GM23338 (cell line): ENCODE data around the gene CDIPT. TPM values are rescaled to one million over a fixed set of nuclear protein-coding genes. Genes with fewer than 3 reads are reported as not detected.

ENCODE experiments used
- ATAC-seq: fragments of 200-7000 bp; cut with Tn5 transposase; 3 replicates; pipeline ENCODE4 v1.9.1; 2020
- DNase-seq: peaks from one replicate; pipeline ENCODE4 v3.0.0-alpha.2; 2015; ENCODE audit warnings: low spot score
- H2AFZ ChIP-seq: fragments of 200-600 bp; sonication (generic); 2 replicates; pipeline ENCODE4 v1.8.0; 2016; ENCODE audit warnings: antibody characterized with exemption, mild to moderate bottlenecking, moderate library complexity
- H3F3A ChIP-seq: fragments of 200-600 bp; sonication (generic); replicated peaks from 2 replicates; pipeline ENCODE4 v1.8.0; 2017; ENCODE audit warnings: antibody characterized with exemption, mixed run types, low read depth
- H3K27ac ChIP-seq: fragments of 200-600 bp; sonication (generic); 2 replicates; pipeline ENCODE4 v1.6.1; 2016; ENCODE audit warnings: low read depth
- H3K27me3 ChIP-seq: fragments of 200-600 bp; sonication (generic); 2 replicates; pipeline ENCODE4 v1.8.0; 2016; ENCODE audit warnings: mild to moderate bottlenecking, mixed run types, moderate library complexity; ENCODE audit not compliant: insufficient read depth
- H3K36me3 ChIP-seq: fragments of 200-600 bp; sonication (generic); 2 replicates; pipeline ENCODE4 v1.8.0; 2016; ENCODE audit warnings: mild to moderate bottlenecking; ENCODE audit not compliant: insufficient read depth
- H3K4me1 ChIP-seq: fragments of 200-600 bp; sonication (generic); 2 replicates; pipeline ENCODE4 v1.8.0; 2016; ENCODE audit warnings: mild to moderate bottlenecking, moderate library complexity; ENCODE audit not compliant: insufficient read depth
- H3K4me2 ChIP-seq: fragments of 200-600 bp; sonication (generic); 2 replicates; pipeline ENCODE4 v1.7.1; 2017; ENCODE audit warnings: mixed run types
- H3K4me3 ChIP-seq: fragments of 200-600 bp; sonication (generic); 2 replicates; pipeline ENCODE4 v1.6.1; 2016; ENCODE audit warnings: mixed run types
- H3K79me2 ChIP-seq: fragments of 200-600 bp; sonication (generic); replicated peaks from 2 replicates; pipeline ENCODE4 v1.8.0; 2017; ENCODE audit warnings: mild to moderate bottlenecking; ENCODE audit not compliant: insufficient read depth
- H3K9me2 ChIP-seq: fragments of 200-600 bp; sonication (generic); 2 replicates; pipeline ENCODE4 v1.8.0; 2017; ENCODE audit not compliant: insufficient read depth
- H4K20me1 ChIP-seq: fragments of 200-600 bp; sonication (generic); replicated peaks from 2 replicates; pipeline ENCODE4 v1.8.0; 2017; ENCODE audit warnings: mild to moderate bottlenecking; ENCODE audit not compliant: insufficient read depth
- H3K27ac Mint-ChIP-seq: 2 replicates; pipeline ENCODE4 v1.8.0; 2020; ENCODE audit warnings: inconsistent platforms, mild to moderate bottlenecking, moderate library complexity, mixed read lengths
- H3K27me3 Mint-ChIP-seq: 3 replicates; pipeline ENCODE4 v1.8.0; 2022; ENCODE audit warnings: low read depth, mild to moderate bottlenecking, moderate library complexity, mixed read lengths, inconsistent platforms; ENCODE audit not compliant: insufficient read depth, poor library complexity
- H3K36me3 Mint-ChIP-seq: 3 replicates; pipeline ENCODE4 v1.8.0; 2021; ENCODE audit warnings: low read depth, mild to moderate bottlenecking, inconsistent platforms, moderate library complexity, mixed read lengths
- H3K4me1 Mint-ChIP-seq: 3 replicates; pipeline ENCODE4 v1.8.0; 2020; ENCODE audit warnings: mild to moderate bottlenecking, inconsistent platforms, mixed read lengths
- H3K4me3 Mint-ChIP-seq: 3 replicates; pipeline ENCODE4 v1.8.0; 2021; ENCODE audit warnings: moderate library complexity, mild to moderate bottlenecking, inconsistent platforms, mixed read lengths
- H3K9me3 Mint-ChIP-seq: 3 replicates; pipeline ENCODE4 v1.8.0; 2020; ENCODE audit warnings: moderate library complexity, mild to moderate bottlenecking, inconsistent platforms, mixed read lengths
- CREB1 ChIP-seq: fragments of 250-450 bp; sonication (Bioruptor Pico); IDR thresholded peaks from 2 replicates; pipeline ENCODE4 v1.5.0; 2020; ENCODE audit warnings: low read depth, mild to moderate bottlenecking, moderate library complexity
- EZH2 ChIP-seq: fragments of 200-600 bp; sonication (generic); IDR thresholded peaks from one replicate; pipeline ENCODE4 v1.8.0; 2017; ENCODE audit warnings: antibody characterized with exemption, mild to moderate bottlenecking, low read depth; ENCODE audit not compliant: unreplicated experiment
- EZH2phosphoT487 ChIP-seq: fragments of 200-600 bp; sonication (generic); IDR thresholded peaks from one replicate; pipeline ENCODE4 v1.8.1; 2018; ENCODE audit warnings: antibody characterized with exemption; ENCODE audit not compliant: unreplicated experiment
- JUNB ChIP-seq: IDR thresholded peaks from one replicate; pipeline ENCODE4 v1.6.1; 2016; ENCODE audit warnings: antibody characterized with exemption; ENCODE audit not compliant: unreplicated experiment
- NANOG ChIP-seq: IDR thresholded peaks from 2 replicates; pipeline ENCODE4 v1.6.1; 2016; ENCODE audit warnings: antibody characterized with exemption, borderline replicate concordance
- POLR2AphosphoS5 ChIP-seq: IDR thresholded peaks from 2 replicates; pipeline ENCODE4 v1.6.1; 2016; ENCODE audit warnings: antibody characterized with exemption, low read depth
- ZNF114 ChIP-seq: fragments of 250-450 bp; sonication (Bioruptor Pico); IDR thresholded peaks from 2 replicates; pipeline ENCODE4 v1.5.0; 2020; ENCODE audit warnings: mild to moderate bottlenecking, moderate library complexity
- ZNF331 ChIP-seq: fragments of 250-450 bp; sonication (Bioruptor Pico); IDR thresholded peaks from 2 replicates; pipeline ENCODE4 v1.5.0; 2020; ENCODE audit warnings: low read depth, mild to moderate bottlenecking, moderate library complexity
- polyA plus RNA-seq: library from polyadenylated mRNA; unstranded; fragments of >200 nt; fragmentation: Nextera tagmentation; extraction: Ambion mirVana; gene quantifications from 2 replicates; pipeline ENCODE4 v1.2.1, GENCODE V29; 2016
- total RNA-seq: library from RNA; depleted of rRNA; stranded (reverse); fragments of >200 nt; shearing (Covaris generic); gene quantifications from 2 replicates; pipeline ENCODE4 v1.2.3, GENCODE V29; 2014
- TF ChIP-seq, protein P1 (sequence below): fragments of 250-450 bp; sonication (Bioruptor Pico); IDR thresholded peaks from 2 replicates; pipeline ENCODE4 v1.5.0; 2020; ENCODE audit warnings: mild to moderate bottlenecking, moderate library complexity

Gene CDIPT
- total and polyA plus RNA-seq, 2 experiments from 2014 or later, result 36.2 to 78.1 TPM

DNA sequence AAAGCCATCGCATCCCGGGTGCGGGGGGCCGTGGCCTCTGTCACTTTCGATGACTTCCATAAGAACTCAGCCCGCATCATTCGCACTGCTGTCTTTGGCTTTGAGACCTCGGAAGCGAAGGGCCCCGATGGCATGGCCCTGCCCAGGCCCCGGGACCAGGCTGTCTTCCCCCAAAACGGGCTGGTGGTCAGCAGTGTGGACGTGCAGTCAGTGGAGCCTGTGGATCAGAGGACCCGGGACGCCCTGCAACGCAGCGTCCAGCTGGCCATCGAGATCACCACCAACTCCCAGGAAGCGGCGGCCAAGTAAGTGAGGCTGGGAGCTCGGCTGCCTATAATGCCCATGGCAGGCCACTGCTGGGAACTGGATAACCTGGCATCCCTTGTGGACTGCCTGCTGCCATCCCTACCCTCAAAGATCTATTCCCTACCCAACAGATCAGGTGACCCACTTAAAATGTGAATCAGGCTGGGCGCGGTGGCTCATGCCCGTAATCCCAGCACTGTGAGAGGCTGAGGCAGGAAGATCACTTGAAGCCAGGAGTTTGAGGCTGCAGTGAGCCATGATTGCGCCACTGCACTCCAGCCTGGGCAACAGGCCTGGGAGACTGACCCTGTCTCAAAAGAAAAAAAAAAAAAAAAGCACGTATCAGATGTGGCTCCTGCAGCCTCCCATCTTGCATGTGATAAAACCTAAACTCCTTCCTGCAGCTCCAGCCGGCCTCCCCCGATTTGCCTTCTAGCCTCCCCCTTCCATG, 18.3 kb downstream of the CDIPT start:
- Histone ChIP-seq H3K9me2 (no peaks in the 10 kb centered on the region), H3K4me3 (no peak overlapping the region), H3K27ac (no peak overlapping the region), H3F3A (no peaks in the 10 kb centered on the region), H4K20me1 (no peaks in the 10 kb centered on the region), H3K4me2 (no peak overlapping the region), H2AFZ (no peak overlapping the region), H3K36me3 (no peaks in the 10 kb centered on the region), H3K27me3 (no peaks in the 10 kb centered on the region), H3K79me2 (no peaks in the 10 kb centered on the region), H3K4me1 (no peaks in the 10 kb centered on the region)
- ATAC-seq, result no peak
- no peaks in the 10 kb centered on the region; the same call in 2 of the 3 replicates for H3K9me3 Mint-ChIP-seq
- no peak for TF ChIP-seq JUNB
- H3K27ac Mint-ChIP-seq, result no peak overlapping the region
- no peaks in the 10 kb centered on the region for H3K36me3 Mint-ChIP-seq
- H3K4me3 Mint-ChIP-seq, result no peak overlapping the region
- DNase-seq, result no peak
- peaks cover 8% of the 10 kb centered on the region; the same call in 2 of the 3 replicates for H3K4me1 Mint-ChIP-seq
- H3K27me3 Mint-ChIP-seq, result peaks cover 9% of the 10 kb centered on the region

DNA sequence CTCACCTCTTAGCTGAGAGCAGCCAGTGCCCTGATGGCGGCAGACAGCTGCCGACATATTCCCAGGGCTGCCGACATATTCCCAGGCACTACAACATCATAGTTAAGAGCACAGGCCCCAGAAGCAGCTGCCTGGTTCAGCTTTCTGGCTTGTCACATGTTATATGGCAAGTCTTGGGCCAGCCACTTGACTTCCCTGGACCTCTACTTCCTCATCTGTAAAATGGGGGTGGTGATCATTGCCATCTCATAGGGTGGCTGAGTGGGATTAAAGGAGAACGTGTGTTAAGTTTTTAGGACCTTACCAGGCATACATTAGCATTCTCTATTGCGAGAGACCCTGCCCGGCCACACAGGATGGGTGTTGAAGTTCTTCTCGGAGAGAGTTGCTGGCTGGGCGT, 19.1 kb downstream of the CDIPT start:
- Histone ChIP-seq H3F3A (no peaks in the 10 kb centered on the region), H2AFZ (no peak overlapping the region), H3K4me2 (no peak overlapping the region), H3K36me3 (no peaks in the 10 kb centered on the region), H3K9me2 (no peaks in the 10 kb centered on the region), H3K79me2 (no peaks in the 10 kb centered on the region), H3K27me3 (no peaks in the 10 kb centered on the region), H4K20me1 (no peaks in the 10 kb centered on the region), H3K4me3 (no peak overlapping the region), H3K27ac (no peak overlapping the region), H3K4me1 (no peaks in the 10 kb centered on the region)
- peaks cover 9% of the 10 kb centered on the region for H3K27me3 Mint-ChIP-seq
- no peak for TF ChIP-seq EZH2
- TF ChIP-seq, protein P1, sequence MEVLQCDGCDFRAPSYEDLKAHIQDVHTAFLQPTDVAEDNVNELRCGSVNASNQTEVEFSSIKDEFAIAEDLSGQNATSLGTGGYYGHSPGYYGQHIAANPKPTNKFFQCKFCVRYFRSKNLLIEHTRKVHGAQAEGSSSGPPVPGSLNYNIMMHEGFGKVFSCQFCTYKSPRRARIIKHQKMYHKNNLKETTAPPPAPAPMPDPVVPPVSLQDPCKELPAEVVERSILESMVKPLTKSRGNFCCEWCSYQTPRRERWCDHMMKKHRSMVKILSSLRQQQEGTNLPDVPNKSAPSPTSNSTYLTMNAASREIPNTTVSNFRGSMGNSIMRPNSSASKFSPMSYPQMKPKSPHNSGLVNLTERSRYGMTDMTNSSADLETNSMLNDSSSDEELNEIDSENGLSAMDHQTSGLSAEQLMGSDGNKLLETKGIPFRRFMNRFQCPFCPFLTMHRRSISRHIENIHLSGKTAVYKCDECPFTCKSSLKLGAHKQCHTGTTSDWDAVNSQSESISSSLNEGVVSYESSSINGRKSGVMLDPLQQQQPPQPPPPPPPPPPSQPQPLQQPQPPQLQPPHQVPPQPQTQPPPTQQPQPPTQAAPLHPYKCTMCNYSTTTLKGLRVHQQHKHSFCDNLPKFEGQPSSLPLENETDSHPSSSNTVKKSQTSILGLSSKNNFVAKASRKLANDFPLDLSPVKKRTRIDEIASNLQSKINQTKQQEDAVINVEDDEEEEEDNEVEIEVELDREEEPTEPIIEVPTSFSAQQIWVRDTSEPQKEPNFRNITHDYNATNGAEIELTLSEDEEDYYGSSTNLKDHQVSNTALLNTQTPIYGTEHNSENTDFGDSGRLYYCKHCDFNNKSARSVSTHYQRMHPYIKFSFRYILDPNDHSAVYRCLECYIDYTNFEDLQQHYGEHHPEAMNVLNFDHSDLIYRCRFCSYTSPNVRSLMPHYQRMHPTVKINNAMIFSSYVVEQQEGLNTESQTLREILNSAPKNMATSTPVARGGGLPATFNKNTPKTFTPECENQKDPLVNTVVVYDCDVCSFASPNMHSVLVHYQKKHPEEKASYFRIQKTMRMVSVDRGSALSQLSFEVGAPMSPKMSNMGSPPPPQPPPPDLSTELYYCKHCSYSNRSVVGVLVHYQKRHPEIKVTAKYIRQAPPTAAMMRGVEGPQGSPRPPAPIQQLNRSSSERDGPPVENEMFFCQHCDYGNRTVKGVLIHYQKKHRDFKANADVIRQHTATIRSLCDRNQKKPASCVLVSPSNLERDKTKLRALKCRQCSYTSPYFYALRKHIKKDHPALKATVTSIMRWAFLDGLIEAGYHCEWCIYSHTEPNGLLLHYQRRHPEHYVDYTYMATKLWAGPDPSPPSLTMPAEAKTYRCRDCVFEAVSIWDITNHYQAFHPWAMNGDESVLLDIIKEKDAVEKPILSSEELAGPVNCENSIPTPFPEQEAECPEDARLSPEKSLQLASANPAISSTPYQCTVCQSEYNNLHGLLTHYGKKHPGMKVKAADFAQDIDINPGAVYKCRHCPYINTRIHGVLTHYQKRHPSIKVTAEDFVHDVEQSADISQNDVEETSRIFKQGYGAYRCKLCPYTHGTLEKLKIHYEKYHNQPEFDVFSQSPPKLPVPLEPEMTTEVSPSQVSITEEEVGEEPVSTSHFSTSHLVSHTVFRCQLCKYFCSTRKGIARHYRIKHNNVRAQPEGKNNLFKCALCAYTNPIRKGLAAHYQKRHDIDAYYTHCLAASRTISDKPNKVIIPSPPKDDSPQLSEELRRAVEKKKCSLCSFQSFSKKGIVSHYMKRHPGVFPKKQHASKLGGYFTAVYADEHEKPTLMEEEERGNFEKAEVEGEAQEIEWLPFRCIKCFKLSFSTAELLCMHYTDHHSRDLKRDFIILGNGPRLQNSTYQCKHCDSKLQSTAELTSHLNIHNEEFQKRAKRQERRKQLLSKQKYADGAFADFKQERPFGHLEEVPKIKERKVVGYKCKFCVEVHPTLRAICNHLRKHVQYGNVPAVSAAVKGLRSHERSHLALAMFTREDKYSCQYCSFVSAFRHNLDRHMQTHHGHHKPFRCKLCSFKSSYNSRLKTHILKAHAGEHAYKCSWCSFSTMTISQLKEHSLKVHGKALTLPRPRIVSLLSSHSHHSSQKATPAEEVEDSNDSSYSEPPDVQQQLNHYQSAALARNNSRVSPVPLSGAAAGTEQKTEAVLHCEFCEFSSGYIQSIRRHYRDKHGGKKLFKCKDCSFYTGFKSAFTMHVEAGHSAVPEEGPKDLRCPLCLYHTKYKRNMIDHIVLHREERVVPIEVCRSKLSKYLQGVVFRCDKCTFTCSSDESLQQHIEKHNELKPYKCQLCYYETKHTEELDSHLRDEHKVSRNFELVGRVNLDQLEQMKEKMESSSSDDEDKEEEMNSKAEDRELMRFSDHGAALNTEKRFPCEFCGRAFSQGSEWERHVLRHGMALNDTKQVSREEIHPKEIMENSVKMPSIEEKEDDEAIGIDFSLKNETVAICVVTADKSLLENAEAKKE (CRISPR knock-in tag), result no peak
- no peak for TF ChIP-seq ZNF114 (CRISPR knock-in tag)
- TF ChIP-seq POLR2AphosphoS5, result no peak
- no peak for TF ChIP-seq CREB1 (CRISPR knock-in tag)
- no peak for TF ChIP-seq NANOG
- no peak for TF ChIP-seq ZNF331 (CRISPR knock-in tag)
- TF ChIP-seq EZH2phosphoT487, result no peak
- no peak for DNase-seq
- H3K4me1 Mint-ChIP-seq, result peaks cover 3% of the 10 kb centered on the region; the same call in 1 of the 3 replicates
- no peak overlapping the region; the same call in 2 of the 3 replicates for H3K4me3 Mint-ChIP-seq
- ATAC-seq, result no peak
- H3K36me3 Mint-ChIP-seq, result no peaks in the 10 kb centered on the region
- no peaks in the 10 kb centered on the region for H3K9me3 Mint-ChIP-seq
- H3K27ac Mint-ChIP-seq, result no peak overlapping the region
